HG03457 (cell line): Measurements from ENCODE around the gene VPS26A.
"Not testable (repeated sequence)": the region's sequence is repeated elsewhere in the genome, so short reads cannot be mapped to it uniquely, and the experiment has no call there.

Experiments used
- ATAC-seq: cut with Tn5 transposase; IDR thresholded peaks from one replicate; pipeline ENCODE4 v1.9.1; 2021; ENCODE audit warnings: moderate number of reproducible peaks; ENCODE audit not compliant: unreplicated experiment

The VPS26A gene

GRCh38 chr10:69102440-69102839 lies 21.5 kb upstream of the VPS26A start:
- ATAC-seq = no peak

GRCh38 chr10:69103784-69104183 lies 20.2 kb upstream of the VPS26A start:
- ATAC-seq = no peak

- no peak for ATAC-seq
Measured at GRCh38 chr10:69104994-69105790, 18.8 kb upstream of the VPS26A start.

GRCh38 chr10:69107176-69107490 lies 16.8 kb upstream of the VPS26A start:
- no peak for ATAC-seq

- no peak for ATAC-seq
Measured at GRCh38 chr10:69107699-69108098, 16.3 kb upstream of the VPS26A start.

GRCh38 chr10:69119896-69120295 lies 4.1 kb upstream of the VPS26A start:
- no peak for ATAC-seq

GRCh38 chr10:69123306-69123746 lies 652 bp upstream of the VPS26A start:
- peak; percentile 14 for ATAC-seq

- no peak for ATAC-seq
Measured at GRCh38 chr10:69124563-69125268, 738 bp downstream of the VPS26A start.

GRCh38 chr10:69125554-69125953 lies 1.6 kb downstream of the VPS26A start:
- ATAC-seq = no peak

GRCh38 chr10:69130251-69130650 lies 6.3 kb downstream of the VPS26A start:
- ATAC-seq = no peak

- ATAC-seq = no peak
Measured at GRCh38 chr10:69139961-69140360, 16.0 kb downstream of the VPS26A start.

- no peak for ATAC-seq
Measured at GRCh38 chr10:69141304-69141703, 17.3 kb downstream of the VPS26A start.

GRCh38 chr10:69142074-69142473 lies 18.1 kb downstream of the VPS26A start:
- ATAC-seq = not testable (repeated sequence)

GRCh38 chr10:69142983-69143382 lies 19.0 kb downstream of the VPS26A start:
- ATAC-seq = no peak

- ATAC-seq = no peak
Measured at GRCh38 chr10:69145329-69145728, 21.4 kb downstream of the VPS26A start.

GRCh38 chr10:69145864-69146263 lies 21.9 kb downstream of the VPS26A start:
- ATAC-seq = no peak

GRCh38 chr10:69146759-69147158 lies 22.8 kb downstream of the VPS26A start:
- ATAC-seq = no peak

GRCh38 chr10:69151984-69152383 lies 28.0 kb downstream of the VPS26A start:
- ATAC-seq = no peak

- ATAC-seq = no peak
Measured at GRCh38 chr10:69153227-69153626, 29.2 kb downstream of the VPS26A start.

- ATAC-seq = no peak
Measured at GRCh38 chr10:69160809-69161241, 36.8 kb downstream of the VPS26A start.

GRCh38 chr10:69168493-69168892 lies 44.5 kb downstream of the VPS26A start:
- no peak for ATAC-seq

GRCh38 chr10:69172241-69172982 lies 48.4 kb downstream of the VPS26A start:
- no peak for ATAC-seq
